Superior temporal gyrus (tissue), 1 donor: Measurements from ENCODE around the gene SLC5A9.
"Not testable (repeated sequence)": the region's sequence is repeated elsewhere in the genome, so short reads cannot be mapped to it uniquely, and the experiment has no call there.

Experiments used
- DNase-seq: peaks from one replicate; pipeline ENCODE4 v3.0.0-alpha.2; 2016; ENCODE audit errors: extremely low spot score

Gene SLC5A9

GRCh38 chr1:48236716-48237470, 14.4 kb downstream of the SLC5A9 start:
- peak; percentile 71 for DNase-seq

- DNase-seq = no peak
These were observed 19.7 kb downstream of the SLC5A9 start for GRCh38 chr1:48242141-48242736.

GRCh38 chr1:48245106-48245505, 22.6 kb downstream of the SLC5A9 start:
- peak; percentile 21 for DNase-seq

GRCh38 chr1:48246727-48247126, 24.2 kb downstream of the SLC5A9 start:
- peak; percentile 18 for DNase-seq

- no peak for DNase-seq
These were observed 25.8 kb downstream of the SLC5A9 start for GRCh38 chr1:48248356-48248755.

GRCh38 chr1:48249868-48250267, 27.4 kb downstream of the SLC5A9 start:
- DNase-seq = no peak

GRCh38 chr1:48250572-48250971, 28.1 kb downstream of the SLC5A9 start:
- no peak for DNase-seq

- no peak for DNase-seq
These were observed 28.8 kb downstream of the SLC5A9 start for GRCh38 chr1:48251323-48251722.

GRCh38 chr1:48251821-48252220, 29.3 kb downstream of the SLC5A9 start:
- no peak for DNase-seq

- DNase-seq = no peak
These were observed 31.7 kb downstream of the SLC5A9 start for GRCh38 chr1:48254254-48254653.

GRCh38 chr1:48258106-48258505, 35.6 kb downstream of the SLC5A9 start:
- no peak for DNase-seq

GRCh38 chr1:48261881-48262400, 39.4 kb downstream of the SLC5A9 start:
- DNase-seq = peak; percentile 54

GRCh38 chr1:48263041-48263440, 40.5 kb downstream of the SLC5A9 start:
- DNase-seq = no peak

- no peak for DNase-seq
These were observed 44.1 kb downstream of the SLC5A9 start for GRCh38 chr1:48266576-48266975.

- DNase-seq = not testable (repeated sequence)
These were observed 54.9 kb downstream of the SLC5A9 start for GRCh38 chr1:48277437-48277836.

GRCh38 chr1:48282329-48282728, 59.8 kb downstream of the SLC5A9 start:
- not testable (repeated sequence) for DNase-seq

- DNase-seq = not testable (repeated sequence)
These were observed 62.3 kb downstream of the SLC5A9 start for GRCh38 chr1:48284696-48285420.

GRCh38 chr1:48285525-48285924, 63.0 kb downstream of the SLC5A9 start:
- DNase-seq = no peak

- DNase-seq = no peak
These were observed 68.9 kb downstream of the SLC5A9 start for GRCh38 chr1:48291421-48291820.

- no peak for DNase-seq
These were observed 70.2 kb downstream of the SLC5A9 start for GRCh38 chr1:48292706-48293105.

GRCh38 chr1:48294094-48294493, 71.6 kb downstream of the SLC5A9 start:
- not testable (repeated sequence) for DNase-seq

GRCh38 chr1:48294656-48295055, 72.1 kb downstream of the SLC5A9 start:
- DNase-seq = no peak
